NCI-H1694 treated with DMSO at 0.1 percent for 48 hours (cell line): Measurements from ENCODE around the gene KHDC1L.
A peak's percentile ranks its signal among the peaks of the same experiment; 100 is the strongest.
"Not testable (repeated sequence)": the region's sequence is repeated elsewhere in the genome, so short reads cannot be mapped to it uniquely, and the experiment has no call there.

Source experiments
- DNase-seq: peaks from one replicate; lab custom pipeline; 2025; lab: John Stamatoyannopoulos, UW

Gene KHDC1L

GRCh38 chr6:73225396-73225795 lies at the start of gene KHDC1L:
Gene KHDC1L (minus strand): TSS chr6:73225496. CDS start chr6:73225408, 88 bp downstream.
- no peak for DNase-seq

GRCh38 chr6:73269296-73269695 lies 44.0 kb upstream of the KHDC1L start:
- DNase-seq: not testable (repeated sequence)

- not testable (repeated sequence) for DNase-seq
Measured at GRCh38 chr6:73268896-73269295, 43.6 kb upstream of the KHDC1L start.

- DNase-seq: no peak
Measured at GRCh38 chr6:73264446-73264845, 39.1 kb upstream of the KHDC1L start.

- DNase-seq: no peak
Measured at GRCh38 chr6:73263570-73263909, 38.2 kb upstream of the KHDC1L start.

- DNase-seq: peak; percentile 34
Measured at GRCh38 chr6:73262671-73263569, 37.6 kb upstream of the KHDC1L start, which contains the start of gene KHDC1. Gene KHDC1 (minus strand): TSS chr6:73263196. CDS start chr6:73242517, 20,679 bp downstream.

- DNase-seq: no peak
Measured at GRCh38 chr6:73258721-73259120, 33.4 kb upstream of the KHDC1L start.

GRCh38 chr6:73254323-73254722 lies 29.0 kb upstream of the KHDC1L start:
- not testable (repeated sequence) for DNase-seq

GRCh38 chr6:73252703-73253102 lies 27.4 kb upstream of the KHDC1L start:
- DNase-seq: no peak

GRCh38 chr6:73250016-73250415 lies 24.7 kb upstream of the KHDC1L start:
- no peak for DNase-seq

- DNase-seq: no peak
Measured at GRCh38 chr6:73248192-73248903, 23.1 kb upstream of the KHDC1L start.

- DNase-seq: no peak
Measured at GRCh38 chr6:73242001-73242400, 16.7 kb upstream of the KHDC1L start.

GRCh38 chr6:73240730-73241129 lies 15.4 kb upstream of the KHDC1L start:
- DNase-seq: no peak

- no peak for DNase-seq
Measured at GRCh38 chr6:73236144-73236750, 11.0 kb upstream of the KHDC1L start.

- no peak for DNase-seq
Measured at GRCh38 chr6:73234733-73235132, 9.4 kb upstream of the KHDC1L start.

GRCh38 chr6:73233971-73234370 lies 8.7 kb upstream of the KHDC1L start:
- not testable (repeated sequence) for DNase-seq

- no peak for DNase-seq
Measured at GRCh38 chr6:73233048-73233447, 7.8 kb upstream of the KHDC1L start.

- no peak for DNase-seq
Measured at GRCh38 chr6:73231986-73232391, 6.7 kb upstream of the KHDC1L start.

- no peak for DNase-seq
Measured at GRCh38 chr6:73227606-73228255, 2.4 kb upstream of the KHDC1L start.

GRCh38 chr6:73216859-73217258 lies 8.4 kb downstream of the KHDC1L start:
- no peak for DNase-seq

GRCh38 chr6:73209117-73209516 lies 16.2 kb downstream of the KHDC1L start:
- no peak for DNase-seq

GRCh38 chr6:73207221-73207837 lies 18.0 kb downstream of the KHDC1L start:
- no peak for DNase-seq
